Activated naive CD8-positive, alpha-beta T cell (primary cell): ENCODE data around the gene FAM47E.
A peak's percentile ranks its signal among the peaks of the same experiment; 100 is the strongest.

Experiments
- H3K27ac Mint-ChIP-seq: one replicate; pipeline ENCODE4 v1.8.0; 2021; ENCODE audit warnings: mixed read lengths
- H3K27me3 Mint-ChIP-seq: one replicate; pipeline ENCODE4 v1.8.0; 2021; ENCODE audit warnings: mixed read lengths
- H3K36me3 Mint-ChIP-seq: one replicate; pipeline ENCODE4 v1.8.0; 2021; ENCODE audit warnings: mixed read lengths
- H3K4me1 Mint-ChIP-seq: one replicate; pipeline ENCODE4 v1.8.0; 2021; ENCODE audit warnings: low read depth, mixed read lengths
- H3K4me3 Mint-ChIP-seq: one replicate; pipeline ENCODE4 v1.8.0; 2021; ENCODE audit warnings: mild to moderate bottlenecking, mixed read lengths
- H3K9me3 Mint-ChIP-seq: one replicate; pipeline ENCODE4 v1.8.0; 2021; ENCODE audit warnings: low read depth, mixed read lengths

Gene FAM47E, protein sequence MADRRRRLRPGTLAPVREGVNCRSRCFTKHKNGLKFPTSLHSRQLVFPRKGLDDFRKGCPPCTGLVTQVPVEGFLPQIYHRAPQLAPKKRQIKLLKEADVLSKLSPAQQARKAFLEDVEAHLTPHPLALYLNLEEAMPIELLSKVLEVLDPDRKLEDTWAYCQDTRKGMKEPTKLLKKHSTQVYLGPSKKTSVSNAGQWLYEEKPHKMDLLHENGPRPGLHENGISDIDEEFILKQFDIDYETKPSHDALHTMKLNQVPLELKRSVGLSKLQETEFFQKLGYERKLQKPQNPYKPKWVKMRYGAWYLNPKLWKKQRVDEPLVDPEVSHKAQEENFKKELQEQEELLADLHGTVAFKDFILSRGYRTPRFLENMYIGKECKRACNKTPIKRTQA

DNA sequence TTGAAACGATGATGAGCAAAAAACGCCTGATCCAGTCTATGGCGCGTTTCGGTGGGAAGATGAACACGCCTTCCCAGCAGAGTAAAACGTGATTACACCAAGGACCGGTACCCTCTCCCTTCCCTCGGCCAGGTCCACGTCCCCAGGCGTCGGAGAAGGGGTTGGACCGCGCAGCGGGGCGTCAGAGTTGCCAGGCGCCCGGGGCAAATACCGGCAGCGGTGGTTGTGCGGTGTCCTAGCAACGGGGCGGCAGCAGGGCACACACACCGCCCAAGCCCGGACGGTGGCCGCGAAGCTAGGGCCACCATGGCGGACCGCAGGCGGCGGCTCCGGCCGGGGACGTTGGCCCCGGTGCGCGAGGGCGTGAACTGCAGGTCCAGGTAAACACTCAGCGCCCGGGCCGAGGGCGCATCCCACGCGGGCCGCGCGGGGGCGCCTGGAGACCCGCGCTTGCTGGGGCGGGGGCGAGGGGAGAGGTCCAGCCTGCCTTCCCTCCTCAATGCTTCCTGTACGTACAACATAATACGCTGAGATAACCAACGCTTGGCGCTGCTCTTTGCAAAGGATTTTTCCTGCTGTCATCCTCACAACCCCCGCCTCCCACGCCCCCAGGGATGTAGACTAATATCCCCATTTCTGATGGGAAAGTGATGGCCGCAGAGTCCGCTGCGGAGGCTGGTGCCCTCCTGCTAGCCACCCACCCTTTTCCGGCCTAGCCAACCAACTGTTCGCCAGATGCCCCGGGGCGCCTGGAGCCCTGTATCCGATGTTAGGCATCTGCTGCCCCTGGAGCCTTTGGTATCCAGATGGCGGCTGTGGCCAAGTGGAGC, at the start of gene FAM47E:
TSS of gene FAM47E (plus strand) at position 281 of the 830 bp plus-strand sequence. CDS start at position 307, 26 bp downstream.
- Mint-ChIP-seq H3K36me3 (no peaks in the 10 kb centered on the region), H3K4me3 (peak within 1 kb of the TSS; percentile 84), H3K27me3 (peaks cover 48% of the 10 kb centered on the region), H3K4me1 (peaks cover 6% of the 10 kb centered on the region), H3K9me3 (no peaks in the 10 kb centered on the region), H3K27ac (no peak within 1 kb of the TSS)

DNA sequence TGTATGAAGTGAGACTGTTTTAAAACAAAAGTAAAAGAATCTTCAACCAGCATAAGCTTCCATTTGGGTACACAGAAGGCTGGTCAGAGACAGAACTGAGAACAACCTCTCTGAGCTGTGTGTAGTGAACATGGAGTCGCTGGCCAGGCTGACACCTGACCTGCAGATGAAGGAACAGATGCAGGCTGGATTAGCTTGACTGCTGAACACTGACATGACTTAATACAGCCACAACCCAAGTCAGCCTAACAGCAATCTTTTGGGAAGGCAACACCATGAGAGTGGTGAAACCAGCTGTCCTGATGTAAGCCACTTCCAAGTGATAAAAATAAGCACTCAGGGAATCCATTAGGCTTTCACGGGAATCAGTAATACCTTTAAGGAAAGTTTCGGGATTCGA, 48.0 kb upstream of the FAM47E start:
- Mint-ChIP-seq H3K9me3 (no peaks in the 10 kb centered on the region), H3K27me3 (no peaks in the 10 kb centered on the region), H3K36me3 (peaks cover 2% of the 10 kb centered on the region), H3K27ac (no peak overlapping the region), H3K4me1 (peaks cover 54% of the 10 kb centered on the region), H3K4me3 (no peak overlapping the region)

DNA sequence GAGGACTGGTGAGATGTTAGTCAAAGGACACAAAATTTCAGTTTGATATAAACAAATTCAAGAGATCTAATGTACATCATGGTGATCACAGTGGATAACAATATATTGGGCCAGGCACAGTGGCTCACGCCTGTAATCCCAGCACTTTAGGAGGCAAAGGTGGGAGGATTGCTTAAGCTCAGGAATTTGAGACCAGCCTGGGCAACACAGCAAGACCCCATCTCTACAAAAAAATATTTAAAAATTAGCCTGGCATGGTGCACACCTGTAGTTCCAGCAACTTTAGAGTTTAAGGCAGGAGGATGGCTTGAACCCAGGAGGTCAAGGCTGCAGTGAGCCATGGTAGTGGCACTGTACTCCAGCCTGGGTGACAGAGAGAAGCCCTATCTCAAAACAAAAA, 46.6 kb upstream of the FAM47E start:
- Mint-ChIP-seq H3K4me3 (no peak overlapping the region), H3K4me1 (peaks cover 49% of the 10 kb centered on the region)

DNA sequence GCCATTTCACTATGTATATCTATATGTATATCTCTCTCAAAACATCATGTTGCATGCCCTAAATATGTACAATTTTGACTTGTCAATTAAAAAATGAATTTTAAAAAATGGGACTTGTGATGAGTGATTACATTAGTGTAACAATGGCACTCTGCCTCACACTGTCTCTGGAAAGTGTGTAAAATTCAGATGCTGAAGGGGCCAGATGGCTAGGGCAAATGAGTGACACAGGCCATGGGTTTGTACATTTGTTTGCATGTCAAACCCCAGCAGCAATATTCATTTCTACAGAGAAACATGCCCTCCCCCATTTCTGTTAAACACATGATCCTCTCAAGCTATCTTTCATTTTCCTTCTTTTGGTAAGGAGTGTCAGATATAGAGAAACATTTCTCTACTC, 46.0 kb upstream of the FAM47E start:
- H3K4me3 Mint-ChIP-seq: no peak overlapping the region
- no peaks in the 10 kb centered on the region for H3K27me3 Mint-ChIP-seq
- no peaks in the 10 kb centered on the region for H3K9me3 Mint-ChIP-seq
- H3K27ac Mint-ChIP-seq: no peak overlapping the region
- H3K36me3 Mint-ChIP-seq: peaks cover 2% of the 10 kb centered on the region
- peaks cover 50% of the 10 kb centered on the region for H3K4me1 Mint-ChIP-seq

More for the DNA sequence above, 46.6 kb upstream of the FAM47E start:
- no peak overlapping the region for H3K27ac Mint-ChIP-seq
- no peaks in the 10 kb centered on the region for H3K9me3 Mint-ChIP-seq
- no peaks in the 10 kb centered on the region for H3K27me3 Mint-ChIP-seq
- H3K36me3 Mint-ChIP-seq: peaks cover 2% of the 10 kb centered on the region

DNA sequence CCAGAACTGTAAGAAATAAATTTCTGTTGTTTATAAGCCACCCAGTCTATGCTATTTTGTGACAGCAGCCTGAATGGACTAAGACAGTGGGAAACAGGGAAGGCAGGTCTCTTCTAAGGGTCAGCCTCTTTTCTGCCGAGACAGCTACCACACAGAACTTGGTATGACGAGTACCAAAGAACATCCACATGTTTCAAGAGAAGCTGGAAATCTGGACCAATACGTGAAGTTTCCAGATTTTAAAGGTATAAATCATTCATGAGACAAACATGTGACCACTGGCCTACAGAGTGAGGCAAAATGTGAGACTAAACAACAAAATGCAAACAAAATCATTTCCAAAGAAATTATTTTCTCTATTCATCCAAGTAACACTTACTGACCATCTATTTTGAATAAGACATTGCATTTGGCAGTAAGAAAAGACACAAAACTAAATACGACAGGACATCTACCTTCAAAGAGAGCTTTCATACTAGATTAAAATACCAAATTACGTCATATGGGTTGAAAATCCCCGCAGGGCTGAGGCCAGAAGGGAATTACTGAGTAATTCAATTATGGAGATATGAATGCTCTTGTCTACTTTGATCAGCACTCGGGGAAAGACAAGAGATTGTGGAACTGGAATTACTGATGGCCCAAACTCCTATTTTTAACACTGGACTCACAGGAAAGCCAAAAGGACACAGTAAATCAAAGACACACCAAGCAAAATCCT, 45.1 kb upstream of the FAM47E start:
- Mint-ChIP-seq H3K4me3 (no peak overlapping the region), H3K9me3 (no peaks in the 10 kb centered on the region), H3K27ac (no peak overlapping the region), H3K27me3 (no peaks in the 10 kb centered on the region), H3K36me3 (peaks cover 2% of the 10 kb centered on the region), H3K4me1 (peaks cover 48% of the 10 kb centered on the region)

DNA sequence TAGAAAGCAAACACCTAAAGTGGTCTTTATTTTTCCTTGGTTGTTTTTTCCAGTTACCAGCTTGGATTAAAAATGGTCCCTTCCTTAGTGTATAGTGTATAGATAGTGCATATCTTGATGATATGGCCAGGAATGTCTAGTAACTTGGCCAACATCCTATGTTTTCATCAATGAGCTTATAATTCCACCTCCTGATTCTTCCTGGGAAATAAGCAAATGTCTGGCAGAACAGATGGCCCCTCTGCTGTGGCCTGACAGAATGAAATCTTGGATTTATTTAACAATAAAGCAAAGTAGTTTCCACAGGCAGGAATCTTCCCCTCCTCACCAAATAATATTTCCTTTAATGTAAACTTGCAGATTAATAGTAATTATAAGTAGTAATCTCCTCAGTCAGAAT, 44.0 kb upstream of the FAM47E start:
- H3K27ac Mint-ChIP-seq: no peak overlapping the region
- H3K36me3 Mint-ChIP-seq: peaks cover 2% of the 10 kb centered on the region
- peaks cover 55% of the 10 kb centered on the region for H3K4me1 Mint-ChIP-seq
- no peaks in the 10 kb centered on the region for H3K27me3 Mint-ChIP-seq
- no peak overlapping the region for H3K4me3 Mint-ChIP-seq
- no peaks in the 10 kb centered on the region for H3K9me3 Mint-ChIP-seq

DNA sequence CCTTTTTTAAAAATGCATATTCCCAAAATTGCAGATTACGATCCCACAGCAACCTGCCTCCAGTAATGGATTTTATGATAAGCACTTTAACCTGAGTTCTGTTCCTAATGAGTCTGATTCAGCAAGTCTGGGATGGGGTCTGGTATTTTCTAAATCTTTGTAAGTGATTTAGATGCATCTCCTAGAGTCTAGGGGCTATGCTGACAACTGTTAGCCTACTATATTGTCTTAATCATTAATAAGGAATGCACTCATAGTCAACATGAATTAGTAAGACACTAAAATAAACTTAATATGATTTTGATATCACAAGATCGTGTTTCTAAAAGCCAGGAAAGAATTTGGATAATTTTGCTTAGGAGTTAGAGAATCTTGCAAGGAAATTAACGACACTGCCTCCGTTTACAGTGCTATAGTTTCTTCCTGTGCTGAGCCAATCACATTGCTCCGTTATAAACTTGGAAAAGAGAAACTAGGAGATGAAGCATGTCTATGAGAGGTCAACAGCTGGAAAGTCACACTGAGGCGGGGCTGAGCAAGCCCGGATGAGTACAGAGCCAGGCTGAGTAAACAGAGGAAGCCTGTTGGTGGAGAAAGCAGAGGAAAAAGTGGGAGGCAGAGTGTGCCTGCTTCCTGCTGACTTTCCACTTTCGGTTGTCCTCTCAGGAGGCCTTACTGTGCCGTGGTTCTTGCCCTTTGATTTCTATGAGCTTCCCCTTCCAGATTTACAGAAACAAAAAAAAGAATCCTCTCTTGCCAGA, 43.3 kb upstream of the FAM47E start:
- H3K27me3 Mint-ChIP-seq: no peaks in the 10 kb centered on the region
- H3K4me1 Mint-ChIP-seq: peaks cover 60% of the 10 kb centered on the region
- no peak overlapping the region for H3K4me3 Mint-ChIP-seq
- H3K9me3 Mint-ChIP-seq: no peaks in the 10 kb centered on the region
- H3K27ac Mint-ChIP-seq: no peak overlapping the region
- peaks cover 2% of the 10 kb centered on the region for H3K36me3 Mint-ChIP-seq

DNA sequence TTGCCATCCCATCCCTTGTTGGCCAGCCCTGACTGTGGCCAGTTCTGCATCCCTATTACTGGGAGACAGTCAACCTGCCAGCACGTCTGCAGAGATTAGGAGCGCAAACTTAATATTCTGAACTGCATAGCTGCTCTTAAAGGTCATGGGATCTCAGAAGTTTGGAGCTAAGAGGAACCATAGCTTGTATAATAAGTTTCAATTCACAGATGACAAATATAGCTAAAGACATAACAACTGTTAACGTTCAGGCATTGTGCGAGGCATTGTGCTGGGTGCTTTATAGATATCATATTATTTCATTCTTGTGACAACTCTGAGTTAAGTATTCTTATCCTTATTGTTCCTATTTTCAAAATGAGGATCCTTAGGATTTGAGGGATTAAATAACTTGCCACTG, 41.6 kb upstream of the FAM47E start:
- H3K27ac Mint-ChIP-seq: no peak overlapping the region
- H3K9me3 Mint-ChIP-seq: no peaks in the 10 kb centered on the region
- peaks cover under 1% of the 10 kb centered on the region for H3K36me3 Mint-ChIP-seq
- no peak overlapping the region for H3K4me3 Mint-ChIP-seq
- peaks cover 63% of the 10 kb centered on the region for H3K4me1 Mint-ChIP-seq
- H3K27me3 Mint-ChIP-seq: no peaks in the 10 kb centered on the region

DNA sequence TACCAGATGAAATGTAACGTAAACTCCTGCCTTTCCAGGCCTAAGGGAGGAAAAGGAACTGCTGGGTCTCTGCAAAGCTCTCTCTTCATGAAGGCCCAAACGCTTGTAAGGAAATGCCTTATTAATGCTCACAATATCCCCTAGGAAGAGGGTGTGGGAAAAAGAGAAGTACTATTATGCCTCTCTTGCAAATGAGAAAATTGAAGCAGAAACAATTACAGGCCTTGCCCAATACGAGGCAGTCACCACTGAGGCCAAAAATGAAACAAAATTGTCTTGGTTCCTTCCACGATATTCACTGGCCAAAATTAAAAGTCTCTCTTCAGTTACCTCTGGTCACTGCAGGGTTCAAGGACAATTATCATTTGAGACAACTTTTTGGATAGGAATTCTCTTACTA, 41.1 kb upstream of the FAM47E start:
- no peaks in the 10 kb centered on the region for H3K27me3 Mint-ChIP-seq
- peaks cover 66% of the 10 kb centered on the region for H3K4me1 Mint-ChIP-seq
- H3K27ac Mint-ChIP-seq: no peak overlapping the region
- H3K36me3 Mint-ChIP-seq: no peaks in the 10 kb centered on the region
- no peak overlapping the region for H3K4me3 Mint-ChIP-seq
- no peaks in the 10 kb centered on the region for H3K9me3 Mint-ChIP-seq

DNA sequence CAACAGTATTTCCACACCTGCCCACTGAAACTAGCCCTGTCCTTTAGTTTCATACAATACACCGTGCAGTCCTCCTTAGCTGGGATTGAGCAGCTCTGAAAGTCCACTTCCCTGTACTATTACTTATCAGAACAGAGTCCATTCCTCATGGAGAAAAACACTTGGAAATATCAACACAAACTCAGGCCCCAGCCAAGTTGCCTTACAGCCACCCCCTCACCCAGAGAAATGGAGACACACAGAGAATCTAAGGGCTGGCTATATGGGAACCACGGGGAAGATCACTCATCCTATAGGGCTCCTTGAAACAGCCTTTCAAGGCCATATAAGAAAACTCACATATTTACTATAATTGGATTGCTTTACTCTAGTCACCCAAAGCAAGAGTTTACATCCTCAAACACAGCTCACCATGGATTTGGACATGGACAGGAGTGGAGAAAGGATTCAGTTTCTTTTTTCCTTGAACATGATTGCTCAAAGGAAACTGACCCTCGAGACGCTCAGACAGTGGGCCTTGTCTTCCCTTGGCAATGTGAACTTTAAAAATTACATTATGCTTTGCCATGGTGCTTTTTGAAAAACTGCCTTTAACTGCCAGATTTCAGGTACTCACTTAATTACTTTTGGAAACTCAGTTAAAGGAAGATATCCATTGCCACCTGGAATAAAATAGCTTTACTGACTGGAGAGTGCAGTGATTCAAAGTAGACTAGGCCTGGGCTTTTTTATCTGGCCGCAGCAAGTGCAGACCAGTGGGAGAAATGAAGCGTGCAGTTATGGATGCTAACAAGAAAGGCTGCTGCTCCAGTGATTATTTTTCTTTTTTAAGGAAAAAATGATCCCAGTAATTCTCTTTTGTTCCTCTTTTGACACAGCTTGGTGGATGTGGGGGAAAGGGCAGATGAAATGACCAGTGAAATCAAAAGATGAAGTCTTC, 39.5 kb upstream of the FAM47E start:
- Mint-ChIP-seq H3K4me1 (peaks cover 58% of the 10 kb centered on the region), H3K4me3 (peak overlapping the region; percentile 88), H3K9me3 (no peaks in the 10 kb centered on the region), H3K27ac (no peak overlapping the region), H3K27me3 (no peaks in the 10 kb centered on the region), H3K36me3 (no peaks in the 10 kb centered on the region)

DNA sequence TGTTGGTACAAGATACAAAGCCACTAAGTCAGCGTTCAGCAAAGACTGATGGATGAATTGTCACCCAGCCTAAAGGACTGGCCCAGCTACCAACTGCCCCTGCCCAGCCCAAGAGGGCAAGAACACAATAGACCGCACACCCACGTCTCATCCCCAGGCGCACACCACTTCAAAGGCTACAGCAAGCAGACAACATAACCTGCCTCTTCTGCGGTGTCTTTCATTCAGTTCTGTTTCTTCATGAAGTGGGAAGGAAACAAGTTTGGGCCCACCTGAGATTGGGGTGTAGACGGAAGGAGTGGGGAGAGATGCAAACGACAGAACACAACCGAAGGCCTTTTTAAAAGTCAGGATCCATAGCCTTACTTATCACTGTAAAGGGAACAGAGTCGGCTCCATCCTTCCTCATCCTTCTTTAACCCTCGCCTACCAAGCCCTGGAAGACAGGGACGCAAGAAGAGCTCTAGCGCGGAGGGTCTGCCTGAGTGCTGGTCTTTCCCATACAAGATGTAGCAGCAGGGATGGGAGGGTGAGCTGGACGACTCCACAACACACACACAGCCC, 38.6 kb upstream of the FAM47E start:
- Mint-ChIP-seq H3K9me3 (no peaks in the 10 kb centered on the region), H3K4me3 (peak overlapping the region; percentile 88), H3K36me3 (no peaks in the 10 kb centered on the region), H3K27ac (peak overlapping the region; percentile 87), H3K27me3 (no peaks in the 10 kb centered on the region), H3K4me1 (peaks cover 55% of the 10 kb centered on the region)

DNA sequence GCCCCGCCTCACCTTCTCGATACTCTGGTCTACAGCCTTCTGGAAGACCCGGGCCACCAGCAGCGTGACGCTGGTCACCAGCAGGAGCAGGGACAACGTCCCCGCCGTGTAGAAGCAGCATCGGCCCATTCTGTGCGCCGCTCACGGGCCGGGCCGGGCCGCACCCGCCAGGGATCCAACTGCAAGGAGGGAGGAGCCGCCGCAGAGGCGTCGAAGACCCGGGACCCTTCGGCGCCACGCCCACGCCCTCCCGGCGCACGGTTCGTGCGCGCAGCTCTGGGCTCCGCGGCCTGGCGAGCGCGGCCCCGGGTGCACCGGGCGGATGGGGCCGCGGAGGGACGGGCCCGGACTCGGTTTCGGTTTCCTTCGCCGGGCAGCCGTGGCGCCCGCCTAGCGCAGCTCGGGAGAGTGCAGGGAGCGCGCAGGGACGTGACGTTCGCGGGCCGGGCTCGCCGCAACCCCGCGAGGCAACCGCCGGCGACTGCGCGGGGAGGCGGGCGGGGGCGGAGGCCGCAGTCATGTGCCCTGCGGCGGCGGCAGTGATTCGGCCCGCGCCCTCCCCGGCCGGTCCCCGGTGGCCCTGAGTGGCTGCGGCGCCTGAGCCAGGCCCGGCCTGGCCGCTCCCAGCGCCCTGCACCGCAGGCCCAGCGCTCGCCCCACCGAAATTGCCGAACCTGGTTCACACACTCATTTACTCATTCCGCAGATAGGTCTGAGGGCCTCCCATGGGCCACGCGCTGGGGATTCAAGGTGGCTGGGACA, 37.9 kb upstream of the FAM47E start, which contains the start of gene SCARB2:
TSS of gene SCARB2 (minus strand) at position 410 of the 762 bp plus-strand sequence. CDS start at position 129, 281 bp downstream.
- H3K9me3 Mint-ChIP-seq: no peaks in the 10 kb centered on the region
- peak within 1 kb of the TSS; percentile 88 for H3K4me3 Mint-ChIP-seq
- H3K36me3 Mint-ChIP-seq: no peaks in the 10 kb centered on the region
- peaks cover 48% of the 10 kb centered on the region for H3K4me1 Mint-ChIP-seq
- H3K27me3 Mint-ChIP-seq: no peaks in the 10 kb centered on the region
- H3K27ac Mint-ChIP-seq: peak within 1 kb of the TSS; percentile 87
